SH-SY5Y (cell line): ENCODE data around the gene IFNG-AS1.

Experiments
- GATA2 ChIP-seq: IDR thresholded peaks from 2 replicates; pipeline ENCODE4 v1.6.1; 2011; ENCODE audit warnings: mild to moderate bottlenecking, low read depth, low read length
- GATA3 ChIP-seq: IDR thresholded peaks from 2 replicates; pipeline ENCODE4 v1.6.1; 2011; ENCODE audit warnings: low read depth, mild to moderate bottlenecking, low read length, moderate library complexity

- TF ChIP-seq GATA3 = no peak
- no peak for TF ChIP-seq GATA2
These were observed 10.0 kb downstream of the IFNG-AS1 start for GRCh38 chr12:67999244-67999643.
